WTC11 (cell line): ENCODE data around the gene DHDDS. TPM values are rescaled to one million over a fixed set of nuclear protein-coding genes. Genes with fewer than 3 reads are reported as not detected.
A peak's percentile ranks its signal among the peaks of the same experiment; 100 is the strongest.

ENCODE experiments used
- CREB1 ChIP-seq: sonication (generic); formaldehyde crosslinking; IDR thresholded peaks from 2 replicates; pipeline ENCODE4 v1.8.0; 2023; ENCODE audit warnings: mild to moderate bottlenecking, missing genetic modification reagents
- ESRRA ChIP-seq: sonication (generic); formaldehyde crosslinking; IDR thresholded peaks from 2 replicates; pipeline ENCODE4 v1.8.1; 2022; ENCODE audit warnings: mild to moderate bottlenecking, missing genetic modification reagents, borderline replicate concordance
- ETV6 ChIP-seq: sonication (generic); formaldehyde crosslinking; IDR thresholded peaks from 2 replicates; pipeline ENCODE4 v1.8.1; 2022; ENCODE audit warnings: mild to moderate bottlenecking, missing genetic modification reagents
- GRHL2 ChIP-seq: fragments of 250-450 bp; sonication (Bioruptor Pico); IDR thresholded peaks from 2 replicates; pipeline ENCODE4 v1.8.0; 2022; ENCODE audit warnings: mild to moderate bottlenecking, moderate library complexity; ENCODE audit not compliant: insufficient replicate concordance, severe bottlenecking
- GTF2I ChIP-seq: fragments of 250-450 bp; sonication (Bioruptor Pico); conservative IDR thresholded peaks from 2 replicates; pipeline ENCODE4 v1.4.0; 2021; ENCODE audit warnings: mild to moderate bottlenecking
- OVOL2 ChIP-seq: fragments of 250-450 bp; sonication (Bioruptor Pico); IDR thresholded peaks from 2 replicates; pipeline ENCODE4 v1.9.0; 2021; ENCODE audit warnings: mild to moderate bottlenecking, borderline replicate concordance
- RORB ChIP-seq: fragments of 250-450 bp; sonication (Bioruptor Pico); IDR thresholded peaks from 2 replicates; pipeline ENCODE4 v1.9.0; 2021; ENCODE audit warnings: mild to moderate bottlenecking
- SMAD3 ChIP-seq: sonication (generic); formaldehyde crosslinking; IDR thresholded peaks from 2 replicates; pipeline ENCODE4 v1.8.0; 2022; ENCODE audit warnings: missing genetic modification reagents, mild to moderate bottlenecking, borderline replicate concordance
- SMAD4 ChIP-seq: sonication (generic); formaldehyde crosslinking; IDR thresholded peaks from 2 replicates; pipeline ENCODE4 v1.8.0; 2022; ENCODE audit warnings: mild to moderate bottlenecking, missing genetic modification reagents
- SOX15 ChIP-seq: fragments of 250-450 bp; sonication (Bioruptor Pico); IDR thresholded peaks from 2 replicates; pipeline ENCODE4 v1.9.0; 2021; ENCODE audit warnings: mild to moderate bottlenecking
- TEAD4 ChIP-seq: sonication (generic); formaldehyde crosslinking; IDR thresholded peaks from 2 replicates; pipeline ENCODE4 v1.8.0; 2022; ENCODE audit warnings: mild to moderate bottlenecking, missing genetic modification reagents
- ZNF263 ChIP-seq: sonication (generic); formaldehyde crosslinking; IDR thresholded peaks from 2 replicates; pipeline ENCODE4 v1.8.1; 2022; ENCODE audit warnings: low read depth, mild to moderate bottlenecking, moderate library complexity, missing genetic modification reagents
- total RNA-seq: library from RNA; stranded (reverse); gene quantifications from 3 replicates; pipeline ENCODE4 v1.2.3, GENCODE V29; 2021
- TF ChIP-seq, protein P1 (sequence below): sonication (generic); formaldehyde crosslinking; IDR thresholded peaks from 2 replicates; pipeline ENCODE4 v1.8.0; 2023; ENCODE audit warnings: missing genetic modification reagents, mild to moderate bottlenecking, borderline replicate concordance
- TF ChIP-seq, protein P2 (sequence below): fragments of 250-450 bp; sonication (Bioruptor Pico); IDR thresholded peaks from 2 replicates; pipeline ENCODE4 v1.8.0; 2021; ENCODE audit warnings: mild to moderate bottlenecking
- TF ChIP-seq, protein P3 (sequence below): sonication (generic); formaldehyde crosslinking; IDR thresholded peaks from 2 replicates; pipeline ENCODE4 v1.8.1; 2022; ENCODE audit warnings: low read depth, missing genetic modification reagents, borderline replicate concordance
- TF ChIP-seq, protein P4 (sequence below): sonication (generic); formaldehyde crosslinking; IDR thresholded peaks from 2 replicates; pipeline ENCODE4 v1.8.1; 2023; ENCODE audit warnings: mild to moderate bottlenecking, moderate library complexity, missing genetic modification reagents
- TF ChIP-seq, protein P5 (sequence below): sonication (generic); formaldehyde crosslinking; IDR thresholded peaks from 2 replicates; pipeline ENCODE4 v1.8.1; 2023; ENCODE audit warnings: mild to moderate bottlenecking, missing genetic modification reagents
- TF ChIP-seq, protein P6 (sequence below): sonication (generic); formaldehyde crosslinking; IDR thresholded peaks from 2 replicates; pipeline ENCODE4 v1.8.0; 2022; ENCODE audit warnings: mild to moderate bottlenecking, missing genetic modification reagents
- TF ChIP-seq, protein P7 (sequence below): sonication (generic); formaldehyde crosslinking; IDR thresholded peaks from 2 replicates; pipeline ENCODE4 v1.8.0; 2022; ENCODE audit warnings: mild to moderate bottlenecking, missing genetic modification reagents
- TF ChIP-seq, protein P8 (sequence below): fragments of 250-450 bp; sonication (Bioruptor Pico); conservative IDR thresholded peaks from 2 replicates; pipeline ENCODE4 v1.9.0; 2021; ENCODE audit warnings: mild to moderate bottlenecking
- TF ChIP-seq, protein P9 (sequence below): sonication (generic); formaldehyde crosslinking; IDR thresholded peaks from 2 replicates; pipeline ENCODE4 v1.8.1; 2022; ENCODE audit warnings: mild to moderate bottlenecking, missing genetic modification reagents, moderate library complexity, borderline replicate concordance

The DHDDS gene
- total RNA-seq, 1 experiment from 2014 or later: 55.4 TPM

DNA sequence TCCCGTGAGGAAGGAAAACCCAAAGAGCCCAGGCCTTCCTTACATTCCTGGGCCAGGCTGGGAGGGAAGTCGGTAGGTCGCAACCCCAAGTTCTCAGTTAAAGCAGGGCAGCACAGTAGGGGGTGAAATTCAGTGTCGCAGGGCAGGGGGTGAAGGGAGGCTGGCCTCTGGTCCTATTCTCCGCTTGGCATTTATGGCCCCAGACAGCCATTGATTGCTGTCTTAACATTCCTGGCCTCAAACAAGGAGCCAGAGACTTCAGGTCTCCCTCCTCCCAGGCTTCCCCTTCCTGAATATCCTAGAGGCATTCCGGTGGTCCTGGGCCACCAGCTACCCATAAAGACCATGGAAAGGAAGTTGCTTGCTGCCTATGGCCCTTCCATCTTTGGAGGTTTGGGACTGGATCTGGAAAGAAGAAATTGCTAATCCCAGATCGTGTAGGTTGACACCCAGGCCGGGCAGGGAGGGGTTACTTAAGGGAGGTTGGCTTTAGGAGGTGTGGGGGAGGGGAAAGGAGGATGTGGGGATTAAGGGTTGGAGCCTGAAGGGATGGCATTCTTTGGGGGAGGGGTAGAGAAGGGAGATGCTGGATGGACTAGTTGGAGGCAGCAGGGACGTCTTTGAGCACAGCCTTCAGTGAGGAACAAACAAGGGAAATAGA is 19.8 kb upstream of the DHDDS start (continued):
- TF ChIP-seq SOX15 (CRISPR knock-in tag) (no peak), RORB (no peak), GRHL2 (CRISPR knock-in tag) (no peak), ETV6 (CRISPR knock-in tag) (0 out of 2 replicates have a peak, but pooled peaks have one; percentile 51), OVOL2 (no peak), ZNF263 (no peak), SMAD4 (CRISPR knock-in tag) (0 out of 2 replicates have a peak, but pooled peaks have one; percentile 14), SMAD3 (no peak), CREB1 (CRISPR knock-in tag) (no peak), GTF2I (CRISPR knock-in tag) (no peak), ESRRA (CRISPR knock-in tag) (no peak), TEAD4 (CRISPR knock-in tag) (no peak)
- TF ChIP-seq, protein P1, sequence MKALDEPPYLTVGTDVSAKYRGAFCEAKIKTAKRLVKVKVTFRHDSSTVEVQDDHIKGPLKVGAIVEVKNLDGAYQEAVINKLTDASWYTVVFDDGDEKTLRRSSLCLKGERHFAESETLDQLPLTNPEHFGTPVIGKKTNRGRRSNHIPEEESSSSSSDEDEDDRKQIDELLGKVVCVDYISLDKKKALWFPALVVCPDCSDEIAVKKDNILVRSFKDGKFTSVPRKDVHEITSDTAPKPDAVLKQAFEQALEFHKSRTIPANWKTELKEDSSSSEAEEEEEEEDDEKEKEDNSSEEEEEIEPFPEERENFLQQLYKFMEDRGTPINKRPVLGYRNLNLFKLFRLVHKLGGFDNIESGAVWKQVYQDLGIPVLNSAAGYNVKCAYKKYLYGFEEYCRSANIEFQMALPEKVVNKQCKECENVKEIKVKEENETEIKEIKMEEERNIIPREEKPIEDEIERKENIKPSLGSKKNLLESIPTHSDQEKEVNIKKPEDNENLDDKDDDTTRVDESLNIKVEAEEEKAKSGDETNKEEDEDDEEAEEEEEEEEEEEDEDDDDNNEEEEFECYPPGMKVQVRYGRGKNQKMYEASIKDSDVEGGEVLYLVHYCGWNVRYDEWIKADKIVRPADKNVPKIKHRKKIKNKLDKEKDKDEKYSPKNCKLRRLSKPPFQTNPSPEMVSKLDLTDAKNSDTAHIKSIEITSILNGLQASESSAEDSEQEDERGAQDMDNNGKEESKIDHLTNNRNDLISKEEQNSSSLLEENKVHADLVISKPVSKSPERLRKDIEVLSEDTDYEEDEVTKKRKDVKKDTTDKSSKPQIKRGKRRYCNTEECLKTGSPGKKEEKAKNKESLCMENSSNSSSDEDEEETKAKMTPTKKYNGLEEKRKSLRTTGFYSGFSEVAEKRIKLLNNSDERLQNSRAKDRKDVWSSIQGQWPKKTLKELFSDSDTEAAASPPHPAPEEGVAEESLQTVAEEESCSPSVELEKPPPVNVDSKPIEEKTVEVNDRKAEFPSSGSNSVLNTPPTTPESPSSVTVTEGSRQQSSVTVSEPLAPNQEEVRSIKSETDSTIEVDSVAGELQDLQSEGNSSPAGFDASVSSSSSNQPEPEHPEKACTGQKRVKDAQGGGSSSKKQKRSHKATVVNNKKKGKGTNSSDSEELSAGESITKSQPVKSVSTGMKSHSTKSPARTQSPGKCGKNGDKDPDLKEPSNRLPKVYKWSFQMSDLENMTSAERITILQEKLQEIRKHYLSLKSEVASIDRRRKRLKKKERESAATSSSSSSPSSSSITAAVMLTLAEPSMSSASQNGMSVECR: 0 out of 2 replicates have a peak, but pooled peaks have one; percentile 63
- TF ChIP-seq, protein P2, sequence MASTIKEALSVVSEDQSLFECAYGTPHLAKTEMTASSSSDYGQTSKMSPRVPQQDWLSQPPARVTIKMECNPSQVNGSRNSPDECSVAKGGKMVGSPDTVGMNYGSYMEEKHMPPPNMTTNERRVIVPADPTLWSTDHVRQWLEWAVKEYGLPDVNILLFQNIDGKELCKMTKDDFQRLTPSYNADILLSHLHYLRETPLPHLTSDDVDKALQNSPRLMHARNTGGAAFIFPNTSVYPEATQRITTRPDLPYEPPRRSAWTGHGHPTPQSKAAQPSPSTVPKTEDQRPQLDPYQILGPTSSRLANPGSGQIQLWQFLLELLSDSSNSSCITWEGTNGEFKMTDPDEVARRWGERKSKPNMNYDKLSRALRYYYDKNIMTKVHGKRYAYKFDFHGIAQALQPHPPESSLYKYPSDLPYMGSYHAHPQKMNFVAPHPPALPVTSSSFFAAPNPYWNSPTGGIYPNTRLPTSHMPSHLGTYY: 0 out of 2 replicates have a peak, but pooled peaks have one; percentile 22
- TF ChIP-seq, protein P3, sequence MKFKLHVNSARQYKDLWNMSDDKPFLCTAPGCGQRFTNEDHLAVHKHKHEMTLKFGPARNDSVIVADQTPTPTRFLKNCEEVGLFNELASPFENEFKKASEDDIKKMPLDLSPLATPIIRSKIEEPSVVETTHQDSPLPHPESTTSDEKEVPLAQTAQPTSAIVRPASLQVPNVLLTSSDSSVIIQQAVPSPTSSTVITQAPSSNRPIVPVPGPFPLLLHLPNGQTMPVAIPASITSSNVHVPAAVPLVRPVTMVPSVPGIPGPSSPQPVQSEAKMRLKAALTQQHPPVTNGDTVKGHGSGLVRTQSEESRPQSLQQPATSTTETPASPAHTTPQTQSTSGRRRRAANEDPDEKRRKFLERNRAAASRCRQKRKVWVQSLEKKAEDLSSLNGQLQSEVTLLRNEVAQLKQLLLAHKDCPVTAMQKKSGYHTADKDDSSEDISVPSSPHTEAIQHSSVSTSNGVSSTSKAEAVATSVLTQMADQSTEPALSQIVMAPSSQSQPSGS: no peak
- TF ChIP-seq, protein P4, sequence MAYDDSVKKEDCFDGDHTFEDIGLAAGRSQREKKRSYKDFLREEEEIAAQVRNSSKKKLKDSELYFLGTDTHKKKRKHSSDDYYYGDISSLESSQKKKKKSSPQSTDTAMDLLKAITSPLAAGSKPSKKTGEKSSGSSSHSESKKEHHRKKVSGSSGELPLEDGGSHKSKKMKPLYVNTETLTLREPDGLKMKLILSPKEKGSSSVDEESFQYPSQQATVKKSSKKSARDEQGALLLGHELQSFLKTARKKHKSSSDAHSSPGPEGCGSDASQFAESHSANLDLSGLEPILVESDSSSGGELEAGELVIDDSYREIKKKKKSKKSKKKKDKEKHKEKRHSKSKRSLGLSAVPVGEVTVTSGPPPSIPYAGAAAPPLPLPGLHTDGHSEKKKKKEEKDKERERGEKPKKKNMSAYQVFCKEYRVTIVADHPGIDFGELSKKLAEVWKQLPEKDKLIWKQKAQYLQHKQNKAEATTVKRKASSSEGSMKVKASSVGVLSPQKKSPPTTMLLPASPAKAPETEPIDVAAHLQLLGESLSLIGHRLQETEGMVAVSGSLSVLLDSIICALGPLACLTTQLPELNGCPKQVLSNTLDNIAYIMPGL: no peak
- TF ChIP-seq, protein P5, sequence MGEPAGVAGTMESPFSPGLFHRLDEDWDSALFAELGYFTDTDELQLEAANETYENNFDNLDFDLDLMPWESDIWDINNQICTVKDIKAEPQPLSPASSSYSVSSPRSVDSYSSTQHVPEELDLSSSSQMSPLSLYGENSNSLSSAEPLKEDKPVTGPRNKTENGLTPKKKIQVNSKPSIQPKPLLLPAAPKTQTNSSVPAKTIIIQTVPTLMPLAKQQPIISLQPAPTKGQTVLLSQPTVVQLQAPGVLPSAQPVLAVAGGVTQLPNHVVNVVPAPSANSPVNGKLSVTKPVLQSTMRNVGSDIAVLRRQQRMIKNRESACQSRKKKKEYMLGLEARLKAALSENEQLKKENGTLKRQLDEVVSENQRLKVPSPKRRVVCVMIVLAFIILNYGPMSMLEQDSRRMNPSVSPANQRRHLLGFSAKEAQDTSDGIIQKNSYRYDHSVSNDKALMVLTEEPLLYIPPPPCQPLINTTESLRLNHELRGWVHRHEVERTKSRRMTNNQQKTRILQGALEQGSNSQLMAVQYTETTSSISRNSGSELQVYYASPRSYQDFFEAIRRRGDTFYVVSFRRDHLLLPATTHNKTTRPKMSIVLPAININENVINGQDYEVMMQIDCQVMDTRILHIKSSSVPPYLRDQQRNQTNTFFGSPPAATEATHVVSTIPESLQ (CRISPR knock-in tag): no peak
- TF ChIP-seq, protein P6, sequence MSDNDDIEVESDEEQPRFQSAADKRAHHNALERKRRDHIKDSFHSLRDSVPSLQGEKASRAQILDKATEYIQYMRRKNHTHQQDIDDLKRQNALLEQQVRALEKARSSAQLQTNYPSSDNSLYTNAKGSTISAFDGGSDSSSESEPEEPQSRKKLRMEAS (CRISPR knock-in tag): no peak
- TF ChIP-seq, protein P7, sequence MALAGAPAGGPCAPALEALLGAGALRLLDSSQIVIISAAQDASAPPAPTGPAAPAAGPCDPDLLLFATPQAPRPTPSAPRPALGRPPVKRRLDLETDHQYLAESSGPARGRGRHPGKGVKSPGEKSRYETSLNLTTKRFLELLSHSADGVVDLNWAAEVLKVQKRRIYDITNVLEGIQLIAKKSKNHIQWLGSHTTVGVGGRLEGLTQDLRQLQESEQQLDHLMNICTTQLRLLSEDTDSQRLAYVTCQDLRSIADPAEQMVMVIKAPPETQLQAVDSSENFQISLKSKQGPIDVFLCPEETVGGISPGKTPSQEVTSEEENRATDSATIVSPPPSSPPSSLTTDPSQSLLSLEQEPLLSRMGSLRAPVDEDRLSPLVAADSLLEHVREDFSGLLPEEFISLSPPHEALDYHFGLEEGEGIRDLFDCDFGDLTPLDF (CRISPR knock-in tag): no peak
- TF ChIP-seq, protein P8, sequence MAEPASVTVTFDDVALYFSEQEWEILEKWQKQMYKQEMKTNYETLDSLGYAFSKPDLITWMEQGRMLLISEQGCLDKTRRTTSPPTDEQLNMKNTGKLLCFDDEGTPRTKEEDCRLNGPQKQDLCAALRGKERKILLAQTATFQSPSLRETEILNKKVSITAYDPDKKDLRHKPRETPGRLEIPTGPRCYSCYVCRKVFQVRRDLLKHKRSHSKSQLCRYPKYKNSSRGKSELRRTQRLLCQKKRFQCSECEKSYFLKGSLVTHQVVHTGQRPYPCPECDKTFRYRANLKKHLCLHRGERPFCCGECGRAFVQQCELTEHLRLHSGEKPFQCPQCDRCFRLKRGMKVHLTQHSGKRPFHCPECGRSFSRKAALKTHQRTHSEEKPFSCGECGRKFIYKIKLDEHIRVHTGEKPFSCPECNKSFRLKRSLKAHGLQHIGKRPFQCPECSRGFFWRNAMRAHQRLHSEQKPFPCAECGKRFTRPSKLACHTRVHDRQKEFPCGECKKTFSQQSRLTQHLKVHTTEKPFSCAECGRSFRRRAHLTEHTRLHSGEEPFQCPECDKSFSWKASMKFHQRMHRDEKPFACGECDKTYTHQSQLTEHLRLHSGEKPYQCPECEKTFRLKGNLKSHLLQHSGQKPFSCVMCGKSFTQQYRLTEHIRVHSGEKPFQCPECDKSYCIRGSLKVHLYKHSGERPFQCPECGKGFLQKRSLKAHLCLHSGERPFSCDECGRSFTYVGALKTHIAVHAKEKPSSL (CRISPR knock-in tag): no peak
- TF ChIP-seq, protein P9, sequence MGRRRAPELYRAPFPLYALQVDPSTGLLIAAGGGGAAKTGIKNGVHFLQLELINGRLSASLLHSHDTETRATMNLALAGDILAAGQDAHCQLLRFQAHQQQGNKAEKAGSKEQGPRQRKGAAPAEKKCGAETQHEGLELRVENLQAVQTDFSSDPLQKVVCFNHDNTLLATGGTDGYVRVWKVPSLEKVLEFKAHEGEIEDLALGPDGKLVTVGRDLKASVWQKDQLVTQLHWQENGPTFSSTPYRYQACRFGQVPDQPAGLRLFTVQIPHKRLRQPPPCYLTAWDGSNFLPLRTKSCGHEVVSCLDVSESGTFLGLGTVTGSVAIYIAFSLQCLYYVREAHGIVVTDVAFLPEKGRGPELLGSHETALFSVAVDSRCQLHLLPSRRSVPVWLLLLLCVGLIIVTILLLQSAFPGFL (CRISPR knock-in tag): no peak
